GM23338 (cell line): Measurements from ENCODE around the gene MYO6. TPM values are rescaled to one million over a fixed set of nuclear protein-coding genes. Genes with fewer than 3 reads are reported as not detected.

Experiments used
- ATAC-seq: fragments of 200-7000 bp; cut with Tn5 transposase; 3 replicates; pipeline ENCODE4 v1.9.1; 2020
- DNase-seq: peaks from one replicate; pipeline ENCODE4 v3.0.0-alpha.2; 2015; ENCODE audit warnings: low spot score
- H2AFZ ChIP-seq: fragments of 200-600 bp; sonication (generic); 2 replicates; pipeline ENCODE4 v1.8.0; 2016; ENCODE audit warnings: antibody characterized with exemption, mild to moderate bottlenecking, moderate library complexity
- H3F3A ChIP-seq: fragments of 200-600 bp; sonication (generic); replicated peaks from 2 replicates; pipeline ENCODE4 v1.8.0; 2017; ENCODE audit warnings: antibody characterized with exemption, mixed run types, low read depth
- H3K27ac ChIP-seq: fragments of 200-600 bp; sonication (generic); 2 replicates; pipeline ENCODE4 v1.6.1; 2016; ENCODE audit warnings: low read depth
- H3K27me3 ChIP-seq: fragments of 200-600 bp; sonication (generic); 2 replicates; pipeline ENCODE4 v1.8.0; 2016; ENCODE audit warnings: mild to moderate bottlenecking, mixed run types, moderate library complexity; ENCODE audit not compliant: insufficient read depth
- H3K36me3 ChIP-seq: fragments of 200-600 bp; sonication (generic); 2 replicates; pipeline ENCODE4 v1.8.0; 2016; ENCODE audit warnings: mild to moderate bottlenecking; ENCODE audit not compliant: insufficient read depth
- H3K4me1 ChIP-seq: fragments of 200-600 bp; sonication (generic); 2 replicates; pipeline ENCODE4 v1.8.0; 2016; ENCODE audit warnings: mild to moderate bottlenecking, moderate library complexity; ENCODE audit not compliant: insufficient read depth
- H3K4me2 ChIP-seq: fragments of 200-600 bp; sonication (generic); 2 replicates; pipeline ENCODE4 v1.7.1; 2017; ENCODE audit warnings: mixed run types
- H3K4me3 ChIP-seq: fragments of 200-600 bp; sonication (generic); 2 replicates; pipeline ENCODE4 v1.6.1; 2016; ENCODE audit warnings: mixed run types
- H3K79me2 ChIP-seq: fragments of 200-600 bp; sonication (generic); replicated peaks from 2 replicates; pipeline ENCODE4 v1.8.0; 2017; ENCODE audit warnings: mild to moderate bottlenecking; ENCODE audit not compliant: insufficient read depth
- H3K9me2 ChIP-seq: fragments of 200-600 bp; sonication (generic); 2 replicates; pipeline ENCODE4 v1.8.0; 2017; ENCODE audit not compliant: insufficient read depth
- H4K20me1 ChIP-seq: fragments of 200-600 bp; sonication (generic); replicated peaks from 2 replicates; pipeline ENCODE4 v1.8.0; 2017; ENCODE audit warnings: mild to moderate bottlenecking; ENCODE audit not compliant: insufficient read depth
- H3K27ac Mint-ChIP-seq: 2 replicates; pipeline ENCODE4 v1.8.0; 2020; ENCODE audit warnings: inconsistent platforms, mild to moderate bottlenecking, moderate library complexity, mixed read lengths
- H3K27me3 Mint-ChIP-seq: 3 replicates; pipeline ENCODE4 v1.8.0; 2022; ENCODE audit warnings: low read depth, mild to moderate bottlenecking, moderate library complexity, mixed read lengths, inconsistent platforms; ENCODE audit not compliant: insufficient read depth, poor library complexity
- H3K36me3 Mint-ChIP-seq: 3 replicates; pipeline ENCODE4 v1.8.0; 2021; ENCODE audit warnings: low read depth, mild to moderate bottlenecking, inconsistent platforms, moderate library complexity, mixed read lengths
- H3K4me1 Mint-ChIP-seq: 3 replicates; pipeline ENCODE4 v1.8.0; 2020; ENCODE audit warnings: mild to moderate bottlenecking, inconsistent platforms, mixed read lengths
- H3K4me3 Mint-ChIP-seq: 3 replicates; pipeline ENCODE4 v1.8.0; 2021; ENCODE audit warnings: moderate library complexity, mild to moderate bottlenecking, inconsistent platforms, mixed read lengths
- H3K9me3 Mint-ChIP-seq: 3 replicates; pipeline ENCODE4 v1.8.0; 2020; ENCODE audit warnings: moderate library complexity, mild to moderate bottlenecking, inconsistent platforms, mixed read lengths
- CREB1 ChIP-seq: fragments of 250-450 bp; sonication (Bioruptor Pico); IDR thresholded peaks from 2 replicates; pipeline ENCODE4 v1.5.0; 2020; ENCODE audit warnings: low read depth, mild to moderate bottlenecking, moderate library complexity
- CTCF ChIP-seq, 2 experiments: fragments of 200-600 bp in 1 of 2; sonication (generic) in 1 of 2; conservative IDR thresholded peaks; 2 replicates each; pipeline versions ENCODE4 v1.5.1 to v1.6.1; 2016 to 2017; ENCODE audit warnings: antibody characterized with exemption in 2 of 2, low read depth in 2 of 2, mild to moderate bottlenecking in 2 of 2, moderate library complexity in 1 of 2
- ETS1 ChIP-seq: IDR thresholded peaks from 2 replicates; pipeline ENCODE4 v1.6.1; 2016; ENCODE audit warnings: antibody characterized with exemption
- EZH2 ChIP-seq: fragments of 200-600 bp; sonication (generic); IDR thresholded peaks from one replicate; pipeline ENCODE4 v1.8.0; 2017; ENCODE audit warnings: antibody characterized with exemption, mild to moderate bottlenecking, low read depth; ENCODE audit not compliant: unreplicated experiment
- EZH2phosphoT487 ChIP-seq: fragments of 200-600 bp; sonication (generic); IDR thresholded peaks from one replicate; pipeline ENCODE4 v1.8.1; 2018; ENCODE audit warnings: antibody characterized with exemption; ENCODE audit not compliant: unreplicated experiment
- JUNB ChIP-seq: IDR thresholded peaks from one replicate; pipeline ENCODE4 v1.6.1; 2016; ENCODE audit warnings: antibody characterized with exemption; ENCODE audit not compliant: unreplicated experiment
- NANOG ChIP-seq: IDR thresholded peaks from 2 replicates; pipeline ENCODE4 v1.6.1; 2016; ENCODE audit warnings: antibody characterized with exemption, borderline replicate concordance
- POLR2AphosphoS5 ChIP-seq: IDR thresholded peaks from 2 replicates; pipeline ENCODE4 v1.6.1; 2016; ENCODE audit warnings: antibody characterized with exemption, low read depth
- STAT1 ChIP-seq: IDR thresholded peaks from one replicate; pipeline ENCODE4 v1.6.1; 2016; ENCODE audit warnings: antibody characterized with exemption; ENCODE audit not compliant: unreplicated experiment
- ZNF114 ChIP-seq: fragments of 250-450 bp; sonication (Bioruptor Pico); IDR thresholded peaks from 2 replicates; pipeline ENCODE4 v1.5.0; 2020; ENCODE audit warnings: mild to moderate bottlenecking, moderate library complexity
- ZNF331 ChIP-seq: fragments of 250-450 bp; sonication (Bioruptor Pico); IDR thresholded peaks from 2 replicates; pipeline ENCODE4 v1.5.0; 2020; ENCODE audit warnings: low read depth, mild to moderate bottlenecking, moderate library complexity
- polyA plus RNA-seq: library from polyadenylated mRNA; unstranded; fragments of >200 nt; fragmentation: Nextera tagmentation; extraction: Ambion mirVana; gene quantifications from 2 replicates; pipeline ENCODE4 v1.2.1, GENCODE V29; 2016
- total RNA-seq: library from RNA; depleted of rRNA; stranded (reverse); fragments of >200 nt; shearing (Covaris generic); gene quantifications from 2 replicates; pipeline ENCODE4 v1.2.3, GENCODE V29; 2014
- TF ChIP-seq, protein P1 (sequence below): IDR thresholded peaks from one replicate; pipeline ENCODE4 v1.6.1; 2018; ENCODE audit warnings: antibody characterized with exemption; ENCODE audit not compliant: unreplicated experiment
- TF ChIP-seq, protein P2 (sequence below): fragments of 250-450 bp; sonication (Bioruptor Pico); IDR thresholded peaks from 2 replicates; pipeline ENCODE4 v1.5.0; 2020; ENCODE audit warnings: mild to moderate bottlenecking, moderate library complexity

The MYO6 gene
- total and polyA plus RNA-seq, 2 experiments from 2014 or later = 21.8 to 33.0 TPM

DNA sequence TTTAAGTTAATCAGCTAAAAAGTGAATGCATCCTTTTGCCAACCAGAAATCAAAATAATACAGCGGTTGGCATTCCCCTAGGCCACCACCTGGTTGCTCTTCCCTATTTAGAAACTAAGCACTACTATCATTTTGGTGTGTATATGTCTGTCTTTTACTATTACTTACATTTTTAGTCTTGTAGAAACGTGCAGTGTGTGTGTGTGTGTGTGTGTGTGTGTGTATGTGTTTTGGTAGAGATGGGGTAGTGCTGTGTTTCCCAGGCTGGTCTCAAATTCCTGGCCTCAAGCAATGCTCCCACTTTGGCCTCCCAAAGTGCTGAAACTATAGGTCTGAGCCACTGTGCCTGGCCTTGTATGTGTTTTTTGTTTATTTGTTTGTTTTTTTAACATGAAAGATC lies 27.4 kb downstream of the MYO6 start:
- no peak overlapping the region for H3K4me2 ChIP-seq
- Mint-ChIP-seq H3K27me3 (peaks cover under 1% of the 10 kb centered on the region), H3K36me3 (no peaks in the 10 kb centered on the region), H3K9me3 (no peaks in the 10 kb centered on the region), H3K4me3 (no peak overlapping the region), H3K27ac (no peak overlapping the region), H3K4me1 (peaks cover 2% of the 10 kb centered on the region; the same call in 1 of the 3 replicates)
- H3K79me2 ChIP-seq = no peaks in the 10 kb centered on the region
- ATAC-seq = no peak
- no peak for DNase-seq
- no peak overlapping the region for H2AFZ ChIP-seq
- H3K4me3 ChIP-seq = no peak overlapping the region
- H4K20me1 ChIP-seq = no peaks in the 10 kb centered on the region
- H3K27me3 ChIP-seq = no peaks in the 10 kb centered on the region
- TF ChIP-seq EZH2 (no peak), STAT1 (no peak), CTCF (conservative IDR thresholded peaks at IDR 0.05; ENCODE audit: low read depth in 2 of 2) (no peak), CREB1 (CRISPR knock-in tag) (no peak), ETS1 (no peak), EZH2phosphoT487 (no peak), ZNF114 (no peak), ZNF331 (CRISPR knock-in tag) (no peak), NANOG (no peak), JUNB (no peak), POLR2AphosphoS5 (no peak)
- TF ChIP-seq, protein P1, sequence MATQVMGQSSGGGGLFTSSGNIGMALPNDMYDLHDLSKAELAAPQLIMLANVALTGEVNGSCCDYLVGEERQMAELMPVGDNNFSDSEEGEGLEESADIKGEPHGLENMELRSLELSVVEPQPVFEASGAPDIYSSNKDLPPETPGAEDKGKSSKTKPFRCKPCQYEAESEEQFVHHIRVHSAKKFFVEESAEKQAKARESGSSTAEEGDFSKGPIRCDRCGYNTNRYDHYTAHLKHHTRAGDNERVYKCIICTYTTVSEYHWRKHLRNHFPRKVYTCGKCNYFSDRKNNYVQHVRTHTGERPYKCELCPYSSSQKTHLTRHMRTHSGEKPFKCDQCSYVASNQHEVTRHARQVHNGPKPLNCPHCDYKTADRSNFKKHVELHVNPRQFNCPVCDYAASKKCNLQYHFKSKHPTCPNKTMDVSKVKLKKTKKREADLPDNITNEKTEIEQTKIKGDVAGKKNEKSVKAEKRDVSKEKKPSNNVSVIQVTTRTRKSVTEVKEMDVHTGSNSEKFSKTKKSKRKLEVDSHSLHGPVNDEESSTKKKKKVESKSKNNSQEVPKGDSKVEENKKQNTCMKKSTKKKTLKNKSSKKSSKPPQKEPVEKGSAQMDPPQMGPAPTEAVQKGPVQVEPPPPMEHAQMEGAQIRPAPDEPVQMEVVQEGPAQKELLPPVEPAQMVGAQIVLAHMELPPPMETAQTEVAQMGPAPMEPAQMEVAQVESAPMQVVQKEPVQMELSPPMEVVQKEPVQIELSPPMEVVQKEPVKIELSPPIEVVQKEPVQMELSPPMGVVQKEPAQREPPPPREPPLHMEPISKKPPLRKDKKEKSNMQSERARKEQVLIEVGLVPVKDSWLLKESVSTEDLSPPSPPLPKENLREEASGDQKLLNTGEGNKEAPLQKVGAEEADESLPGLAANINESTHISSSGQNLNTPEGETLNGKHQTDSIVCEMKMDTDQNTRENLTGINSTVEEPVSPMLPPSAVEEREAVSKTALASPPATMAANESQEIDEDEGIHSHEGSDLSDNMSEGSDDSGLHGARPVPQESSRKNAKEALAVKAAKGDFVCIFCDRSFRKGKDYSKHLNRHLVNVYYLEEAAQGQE = no peak
- TF ChIP-seq, protein P2, sequence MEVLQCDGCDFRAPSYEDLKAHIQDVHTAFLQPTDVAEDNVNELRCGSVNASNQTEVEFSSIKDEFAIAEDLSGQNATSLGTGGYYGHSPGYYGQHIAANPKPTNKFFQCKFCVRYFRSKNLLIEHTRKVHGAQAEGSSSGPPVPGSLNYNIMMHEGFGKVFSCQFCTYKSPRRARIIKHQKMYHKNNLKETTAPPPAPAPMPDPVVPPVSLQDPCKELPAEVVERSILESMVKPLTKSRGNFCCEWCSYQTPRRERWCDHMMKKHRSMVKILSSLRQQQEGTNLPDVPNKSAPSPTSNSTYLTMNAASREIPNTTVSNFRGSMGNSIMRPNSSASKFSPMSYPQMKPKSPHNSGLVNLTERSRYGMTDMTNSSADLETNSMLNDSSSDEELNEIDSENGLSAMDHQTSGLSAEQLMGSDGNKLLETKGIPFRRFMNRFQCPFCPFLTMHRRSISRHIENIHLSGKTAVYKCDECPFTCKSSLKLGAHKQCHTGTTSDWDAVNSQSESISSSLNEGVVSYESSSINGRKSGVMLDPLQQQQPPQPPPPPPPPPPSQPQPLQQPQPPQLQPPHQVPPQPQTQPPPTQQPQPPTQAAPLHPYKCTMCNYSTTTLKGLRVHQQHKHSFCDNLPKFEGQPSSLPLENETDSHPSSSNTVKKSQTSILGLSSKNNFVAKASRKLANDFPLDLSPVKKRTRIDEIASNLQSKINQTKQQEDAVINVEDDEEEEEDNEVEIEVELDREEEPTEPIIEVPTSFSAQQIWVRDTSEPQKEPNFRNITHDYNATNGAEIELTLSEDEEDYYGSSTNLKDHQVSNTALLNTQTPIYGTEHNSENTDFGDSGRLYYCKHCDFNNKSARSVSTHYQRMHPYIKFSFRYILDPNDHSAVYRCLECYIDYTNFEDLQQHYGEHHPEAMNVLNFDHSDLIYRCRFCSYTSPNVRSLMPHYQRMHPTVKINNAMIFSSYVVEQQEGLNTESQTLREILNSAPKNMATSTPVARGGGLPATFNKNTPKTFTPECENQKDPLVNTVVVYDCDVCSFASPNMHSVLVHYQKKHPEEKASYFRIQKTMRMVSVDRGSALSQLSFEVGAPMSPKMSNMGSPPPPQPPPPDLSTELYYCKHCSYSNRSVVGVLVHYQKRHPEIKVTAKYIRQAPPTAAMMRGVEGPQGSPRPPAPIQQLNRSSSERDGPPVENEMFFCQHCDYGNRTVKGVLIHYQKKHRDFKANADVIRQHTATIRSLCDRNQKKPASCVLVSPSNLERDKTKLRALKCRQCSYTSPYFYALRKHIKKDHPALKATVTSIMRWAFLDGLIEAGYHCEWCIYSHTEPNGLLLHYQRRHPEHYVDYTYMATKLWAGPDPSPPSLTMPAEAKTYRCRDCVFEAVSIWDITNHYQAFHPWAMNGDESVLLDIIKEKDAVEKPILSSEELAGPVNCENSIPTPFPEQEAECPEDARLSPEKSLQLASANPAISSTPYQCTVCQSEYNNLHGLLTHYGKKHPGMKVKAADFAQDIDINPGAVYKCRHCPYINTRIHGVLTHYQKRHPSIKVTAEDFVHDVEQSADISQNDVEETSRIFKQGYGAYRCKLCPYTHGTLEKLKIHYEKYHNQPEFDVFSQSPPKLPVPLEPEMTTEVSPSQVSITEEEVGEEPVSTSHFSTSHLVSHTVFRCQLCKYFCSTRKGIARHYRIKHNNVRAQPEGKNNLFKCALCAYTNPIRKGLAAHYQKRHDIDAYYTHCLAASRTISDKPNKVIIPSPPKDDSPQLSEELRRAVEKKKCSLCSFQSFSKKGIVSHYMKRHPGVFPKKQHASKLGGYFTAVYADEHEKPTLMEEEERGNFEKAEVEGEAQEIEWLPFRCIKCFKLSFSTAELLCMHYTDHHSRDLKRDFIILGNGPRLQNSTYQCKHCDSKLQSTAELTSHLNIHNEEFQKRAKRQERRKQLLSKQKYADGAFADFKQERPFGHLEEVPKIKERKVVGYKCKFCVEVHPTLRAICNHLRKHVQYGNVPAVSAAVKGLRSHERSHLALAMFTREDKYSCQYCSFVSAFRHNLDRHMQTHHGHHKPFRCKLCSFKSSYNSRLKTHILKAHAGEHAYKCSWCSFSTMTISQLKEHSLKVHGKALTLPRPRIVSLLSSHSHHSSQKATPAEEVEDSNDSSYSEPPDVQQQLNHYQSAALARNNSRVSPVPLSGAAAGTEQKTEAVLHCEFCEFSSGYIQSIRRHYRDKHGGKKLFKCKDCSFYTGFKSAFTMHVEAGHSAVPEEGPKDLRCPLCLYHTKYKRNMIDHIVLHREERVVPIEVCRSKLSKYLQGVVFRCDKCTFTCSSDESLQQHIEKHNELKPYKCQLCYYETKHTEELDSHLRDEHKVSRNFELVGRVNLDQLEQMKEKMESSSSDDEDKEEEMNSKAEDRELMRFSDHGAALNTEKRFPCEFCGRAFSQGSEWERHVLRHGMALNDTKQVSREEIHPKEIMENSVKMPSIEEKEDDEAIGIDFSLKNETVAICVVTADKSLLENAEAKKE (CRISPR knock-in tag) = no peak
- no peaks in the 10 kb centered on the region for H3K36me3 ChIP-seq
- no peaks in the 10 kb centered on the region for H3K9me2 ChIP-seq
- no peak overlapping the region for H3K27ac ChIP-seq
- no peaks in the 10 kb centered on the region for H3K4me1 ChIP-seq
- no peaks in the 10 kb centered on the region for H3F3A ChIP-seq
